Omental fat pad (tissue), 4 donors: Measurements from ENCODE around the gene CDYL2. TPM values are rescaled to one million over a fixed set of nuclear protein-coding genes. Genes with fewer than 3 reads are reported as not detected.

Experiments
- ATAC-seq: fragments of 150-250 bp; one replicate; pipeline ENCODE4 v1.9.1; 2016; ENCODE audit warnings: mild to moderate bottlenecking, moderate library complexity; ENCODE audit not compliant: low FRiP score
- DNase-seq: peaks from one replicate; pipeline ENCODE4 v3.0.0-alpha.2; 2019; ENCODE audit warnings: low spot score
- total RNA-seq, 4 donors: library from RNA; depleted of rRNA; stranded (reverse); fragments of >200 nt; gene quantifications; one replicate each; pipeline ENCODE4 v1.1.0, GENCODE V29; 2016
- TF ChIP-seq, protein P1 (sequence below), 3 donors: fragments of 450-650 bp; IDR thresholded peaks; one replicate each; pipeline ENCODE4 v1.5.1; 2016 to 2017; ENCODE audit warnings: antibody characterized with exemption in 3 of 3, mild to moderate bottlenecking in 3 of 3, moderate library complexity in 2 of 3

Gene CDYL2
- total RNA-seq, 4 donors from 2014 or later = 5.9 to 8.8 (median 6.6) TPM

DNA sequence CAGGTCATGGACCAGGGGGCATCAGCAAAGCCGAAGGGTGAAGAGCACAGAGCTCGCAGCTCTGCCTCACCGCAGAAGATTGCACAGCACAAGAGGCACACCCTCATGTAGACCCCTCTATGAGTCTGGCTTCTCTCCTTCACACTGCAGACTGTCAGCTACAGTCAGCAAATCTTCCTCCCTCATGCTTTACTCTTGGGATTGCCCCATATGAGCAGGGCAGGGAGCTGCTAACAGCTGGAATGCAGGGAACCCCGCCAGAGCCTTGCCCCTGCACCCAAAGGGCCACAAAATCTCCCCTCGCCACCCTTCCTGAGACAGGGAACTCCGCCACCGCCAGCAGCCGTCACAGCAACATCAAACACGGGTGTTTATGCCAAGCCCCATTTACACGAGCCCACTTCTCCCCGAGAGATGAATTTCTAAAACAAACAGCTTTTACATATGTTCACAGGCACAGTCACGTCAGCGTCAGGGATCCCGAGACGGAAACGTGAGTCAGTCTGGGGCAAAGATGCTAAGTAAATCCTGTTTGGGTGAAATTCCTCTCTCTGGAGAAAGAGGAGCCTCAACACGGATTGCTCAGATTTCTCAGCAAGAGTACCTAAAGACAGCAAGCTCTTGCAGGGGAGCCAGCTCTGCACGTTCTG is 121.9 kb downstream of the CDYL2 start:
- no peak for ATAC-seq
- no peak for DNase-seq
- TF ChIP-seq, protein P1, sequence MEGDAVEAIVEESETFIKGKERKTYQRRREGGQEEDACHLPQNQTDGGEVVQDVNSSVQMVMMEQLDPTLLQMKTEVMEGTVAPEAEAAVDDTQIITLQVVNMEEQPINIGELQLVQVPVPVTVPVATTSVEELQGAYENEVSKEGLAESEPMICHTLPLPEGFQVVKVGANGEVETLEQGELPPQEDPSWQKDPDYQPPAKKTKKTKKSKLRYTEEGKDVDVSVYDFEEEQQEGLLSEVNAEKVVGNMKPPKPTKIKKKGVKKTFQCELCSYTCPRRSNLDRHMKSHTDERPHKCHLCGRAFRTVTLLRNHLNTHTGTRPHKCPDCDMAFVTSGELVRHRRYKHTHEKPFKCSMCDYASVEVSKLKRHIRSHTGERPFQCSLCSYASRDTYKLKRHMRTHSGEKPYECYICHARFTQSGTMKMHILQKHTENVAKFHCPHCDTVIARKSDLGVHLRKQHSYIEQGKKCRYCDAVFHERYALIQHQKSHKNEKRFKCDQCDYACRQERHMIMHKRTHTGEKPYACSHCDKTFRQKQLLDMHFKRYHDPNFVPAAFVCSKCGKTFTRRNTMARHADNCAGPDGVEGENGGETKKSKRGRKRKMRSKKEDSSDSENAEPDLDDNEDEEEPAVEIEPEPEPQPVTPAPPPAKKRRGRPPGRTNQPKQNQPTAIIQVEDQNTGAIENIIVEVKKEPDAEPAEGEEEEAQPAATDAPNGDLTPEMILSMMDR (IDR thresholded peaks at IDR 0.05) = no peak

DNA sequence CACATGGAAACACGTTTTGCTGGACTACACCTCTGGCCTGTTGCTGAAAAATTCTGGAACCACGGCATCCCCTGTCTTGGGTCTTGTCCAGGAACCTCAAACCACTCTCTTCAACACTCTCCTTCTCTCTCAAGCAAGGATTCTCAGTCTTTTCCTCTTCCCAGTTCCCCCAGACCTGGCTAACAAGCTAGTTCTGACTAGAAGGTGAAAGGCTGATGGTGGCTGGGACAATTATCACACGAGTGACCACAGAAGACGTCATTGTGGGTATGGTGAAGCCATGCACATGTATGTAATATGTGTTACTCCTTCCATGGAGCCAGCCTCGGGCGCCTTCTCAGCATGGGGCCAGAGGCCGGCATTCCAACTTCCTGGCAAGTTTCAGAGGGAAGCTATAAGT is 123.0 kb downstream of the CDYL2 start:
- no peak for ATAC-seq
- TF ChIP-seq, protein P1 (IDR thresholded peaks at IDR 0.05) = no peak

DNA sequence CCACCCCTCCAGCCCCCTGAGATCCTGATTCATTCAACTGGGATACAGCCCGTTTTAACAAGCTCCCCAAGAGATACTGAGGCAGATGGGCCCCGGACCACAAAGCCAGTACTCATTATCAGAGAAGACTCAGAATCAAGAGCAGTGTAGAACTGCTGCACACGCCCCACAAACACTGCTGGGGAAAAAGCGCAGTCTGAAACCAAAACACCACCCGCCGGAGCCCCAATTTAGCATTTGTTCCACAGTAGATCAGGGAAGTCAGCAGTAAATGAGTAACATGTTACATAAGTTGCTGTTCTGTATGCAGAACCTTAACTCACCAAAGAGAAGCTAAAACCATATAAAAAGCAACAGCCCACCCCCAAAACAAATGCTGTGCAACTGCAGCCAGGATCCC is 123.6 kb downstream of the CDYL2 start:
- DNase-seq (no peak), ATAC-seq (no peak)
- TF ChIP-seq, protein P1 (IDR thresholded peaks at IDR 0.05) = no peak

More for the DNA sequence above, 123.0 kb downstream of the CDYL2 start:
- DNase-seq = no peak

DNA sequence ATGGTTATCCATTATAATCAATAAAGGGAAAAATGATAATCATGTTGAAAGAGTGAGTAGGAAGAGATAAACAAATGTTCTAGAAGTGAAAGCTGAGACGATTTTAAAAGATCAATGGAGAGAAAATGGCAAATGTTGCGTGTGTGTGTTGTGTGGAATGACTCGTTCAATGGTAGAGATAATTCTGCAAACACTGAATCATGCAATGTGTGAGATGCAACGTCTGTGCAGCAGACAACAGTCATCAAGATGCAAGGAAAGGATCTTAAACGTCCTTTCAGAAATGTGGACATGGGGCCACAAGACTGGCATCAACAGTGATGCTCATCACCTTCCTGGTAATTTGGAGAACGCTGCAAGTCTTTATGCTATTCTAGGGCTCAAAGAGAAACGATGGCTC is 124.4 kb downstream of the CDYL2 start:
- ATAC-seq = no peak
- TF ChIP-seq, protein P1 (IDR thresholded peaks at IDR 0.05) = no peak
- DNase-seq = no peak

DNA sequence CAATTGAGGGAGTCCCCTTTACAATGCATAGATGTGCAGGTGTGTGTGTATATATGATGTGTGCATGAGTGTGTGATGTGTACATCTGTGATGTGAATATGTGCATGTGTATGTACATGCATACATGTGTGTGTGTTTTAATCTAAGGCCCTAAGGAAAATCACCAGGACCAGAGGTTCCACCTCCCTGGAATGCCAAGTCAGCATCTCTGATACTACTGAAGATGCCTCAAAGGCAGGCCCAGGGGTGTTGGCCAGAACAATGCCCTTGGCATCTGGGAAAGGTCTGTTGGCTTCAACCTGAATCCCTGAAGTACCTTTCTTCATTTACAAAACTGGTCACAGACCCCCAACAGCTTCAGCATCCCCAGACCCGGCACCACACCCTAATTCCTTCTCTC is 129.5 kb downstream of the CDYL2 start:
- no peak for ATAC-seq
- TF ChIP-seq, protein P1 (IDR thresholded peaks at IDR 0.05) = no peak
- no peak for DNase-seq

DNA sequence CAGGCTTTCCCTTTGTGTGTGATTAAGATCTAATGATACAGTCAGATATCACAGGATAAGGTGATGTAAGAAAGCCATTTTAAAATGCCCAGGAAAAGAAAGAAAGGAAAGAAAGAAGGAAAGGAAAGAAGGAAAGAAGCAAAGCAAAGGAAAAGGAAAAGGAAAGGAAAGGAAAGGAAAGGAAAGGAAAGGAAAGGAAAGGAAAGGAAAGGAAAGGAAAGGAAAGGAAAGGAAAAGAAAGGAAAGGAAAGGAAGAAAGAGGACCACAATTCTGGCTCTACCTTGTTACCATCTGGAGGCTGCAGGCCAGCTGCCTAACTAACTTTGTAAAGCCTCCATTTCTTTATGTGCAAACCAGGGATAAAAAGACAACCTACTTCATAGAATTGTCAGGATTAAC is 132.0 kb downstream of the CDYL2 start:
- DNase-seq = no peak

More for the DNA sequence above, 132.0 kb downstream of the CDYL2 start:
- no peak for ATAC-seq
- TF ChIP-seq, protein P1 (IDR thresholded peaks at IDR 0.05) = no peak
